H1 (cell line): ENCODE data around the gene DHH. TPM values are rescaled to one million over a fixed set of nuclear protein-coding genes. Genes with fewer than 3 reads are reported as not detected.

ENCODE experiments used
- CBX8 ChIP-seq: fragments of 300-800, 300-1000 bp; sonication (generic); IDR thresholded peaks from 2 replicates; pipeline ENCODE4 v1.7.1; 2016; ENCODE audit warnings: low read depth, low read length, borderline replicate concordance
- CREB1 ChIP-seq: IDR thresholded peaks from 2 replicates; pipeline ENCODE4 v1.6.1; 2012; ENCODE audit warnings: inconsistent platforms
- E2F6 ChIP-seq: IDR thresholded peaks from 2 replicates; pipeline ENCODE4 v1.6.1; 2012; ENCODE audit warnings: inconsistent platforms
- NANOG ChIP-seq: IDR thresholded peaks from 2 replicates; pipeline ENCODE4 v1.6.1; 2011; ENCODE audit warnings: low read length, low read depth, mild to moderate bottlenecking, inconsistent platforms; ENCODE audit not compliant: insufficient read depth, poor library complexity, severe bottlenecking
- SIRT6 ChIP-seq: IDR thresholded peaks from one replicate; pipeline ENCODE4 v1.7.1; 2012; ENCODE audit warnings: low read length, inconsistent platforms
- YY1 ChIP-seq: IDR thresholded peaks from 2 replicates; pipeline ENCODE4 v1.6.1; 2011; ENCODE audit warnings: low read depth, mild to moderate bottlenecking, low read length
- polyA plus RNA-seq, 7 experiments: library from polyadenylated mRNA; depleted of rRNA in 3 of 7; stranded (reverse) in 5 of 7; unstranded in 2 of 7; fragments of >200 nt in 5 of 7; fragments of 200-250 nt in 2 of 7; gene quantifications; 1 replicate in 5 of 7; 2 replicates in 1 of 7; 4 replicates in 1 of 7; pipeline versions ENCODE4 v1.2.1 to v1.2.3, GENCODE V29; 2011 to 2013; ENCODE audit warnings: missing spikeins in 2 of 7, mixed read lengths in 2 of 7
- total RNA-seq: library from RNA; stranded (reverse); fragmentation: NEBNext Ultra II Directional; extraction: Animal tissue kit (Norgen Biotek cat#: 25700); gene quantifications from 2 replicates; pipeline ENCODE4 v1.2.1, GENCODE V29; 2021

Gene DHH
- total and polyA plus RNA-seq, 2 of the 8 experiments (the other 6 are each of a cell fraction or from before 2014, with no cell fraction given), result 0.03 to 0.11 TPM

DNA sequence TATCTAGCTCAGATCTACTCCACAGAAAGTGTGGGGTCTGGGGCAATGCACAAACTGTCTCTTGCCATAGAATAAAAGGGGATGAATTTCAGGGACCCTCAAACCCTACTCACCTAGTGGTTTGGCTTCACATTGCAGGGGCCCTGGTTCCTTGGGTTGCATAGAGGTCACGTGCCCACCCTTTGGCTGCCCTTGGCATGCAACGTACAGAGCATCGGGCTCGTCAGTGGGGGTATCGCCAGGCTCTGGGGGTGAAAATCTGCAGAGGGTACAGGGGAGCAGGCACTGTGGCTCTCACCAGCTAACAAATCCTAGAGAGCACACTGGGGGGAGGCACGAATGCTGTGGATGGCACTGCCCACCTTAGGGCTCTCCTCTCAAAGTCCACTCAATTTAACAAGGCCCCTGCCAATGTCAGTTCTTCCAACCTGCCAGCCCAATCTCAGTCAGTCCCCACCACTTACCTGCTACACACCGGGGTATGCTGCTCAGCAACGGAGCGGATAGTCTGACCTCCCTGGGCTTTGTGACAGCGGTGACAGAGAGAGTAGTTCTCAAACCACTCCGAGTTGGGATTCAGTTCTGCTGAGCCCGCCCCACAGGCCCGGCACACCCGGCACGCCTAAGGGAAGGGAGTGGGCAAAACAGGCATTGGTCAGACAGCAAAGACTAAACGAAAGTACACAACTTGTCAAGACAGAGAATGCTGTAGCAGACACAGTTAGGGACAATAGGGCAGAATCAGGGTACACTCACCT lies 42.0 kb downstream of the DHH start (continued):
- TF ChIP-seq SIRT6 (no peak), YY1 (no peak), E2F6 (no peak), CREB1 (no peak), NANOG (no peak), CBX8 (no peak)
